ENCODE data around the gene GPRIN1.
"Not testable (repeated sequence)": the region's sequence is repeated elsewhere in the genome, so short reads cannot be mapped to it uniquely, and the experiment has no call there.

Gene GPRIN1

DNA sequence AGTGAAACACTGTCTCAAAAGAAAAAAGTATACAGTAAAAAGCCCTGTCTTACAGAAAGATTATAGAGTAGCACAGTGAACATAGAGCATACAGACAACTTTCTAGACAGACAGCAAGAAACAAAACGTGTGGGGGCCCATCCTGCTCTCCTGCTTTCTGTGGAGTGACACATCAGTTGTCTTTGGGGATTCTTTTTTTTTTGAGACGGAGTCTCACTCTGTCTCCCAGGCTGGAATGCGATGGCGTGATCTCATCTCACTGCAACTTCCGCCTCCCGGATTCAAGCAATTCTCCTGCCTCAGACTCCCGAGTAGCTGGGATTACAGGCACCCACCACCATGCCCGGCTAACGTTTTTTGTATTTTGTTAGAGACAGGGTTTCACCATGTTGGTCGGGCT lies 46.0 kb downstream of the GPRIN1 start:
- DNase-seq = no peak

DNA sequence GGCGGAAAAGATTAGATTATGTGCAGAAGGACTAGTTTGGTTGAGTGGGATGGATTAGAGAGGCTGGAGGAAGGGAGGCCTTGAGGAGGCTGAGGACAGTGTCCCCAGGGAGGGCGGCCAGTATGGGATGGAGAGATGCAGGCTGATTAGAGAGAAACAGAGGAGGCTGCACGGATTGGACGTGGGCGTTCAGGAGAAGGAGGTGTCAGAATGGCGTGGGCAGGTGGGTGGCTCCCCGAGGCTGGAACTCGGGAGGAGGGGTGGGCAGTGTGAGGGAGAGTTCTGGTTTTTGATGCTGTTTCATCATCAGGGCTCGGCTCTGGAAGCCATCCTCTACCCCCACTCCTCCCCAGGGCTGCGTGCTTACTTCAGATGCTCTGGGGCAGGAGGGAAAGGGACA lies 47.8 kb downstream of the GPRIN1 start:
- DNase-seq = no peak

- no peak for DNase-seq
These were observed 48.7 kb downstream of the GPRIN1 start for GRCh38 chr5:176561259-176561658.

GRCh38 chr5:176560364-176560763 lies 49.6 kb downstream of the GPRIN1 start:
- DNase-seq = no peak

- DNase-seq = no peak
These were observed 50.3 kb downstream of the GPRIN1 start for GRCh38 chr5:176559683-176560082.

DNA sequence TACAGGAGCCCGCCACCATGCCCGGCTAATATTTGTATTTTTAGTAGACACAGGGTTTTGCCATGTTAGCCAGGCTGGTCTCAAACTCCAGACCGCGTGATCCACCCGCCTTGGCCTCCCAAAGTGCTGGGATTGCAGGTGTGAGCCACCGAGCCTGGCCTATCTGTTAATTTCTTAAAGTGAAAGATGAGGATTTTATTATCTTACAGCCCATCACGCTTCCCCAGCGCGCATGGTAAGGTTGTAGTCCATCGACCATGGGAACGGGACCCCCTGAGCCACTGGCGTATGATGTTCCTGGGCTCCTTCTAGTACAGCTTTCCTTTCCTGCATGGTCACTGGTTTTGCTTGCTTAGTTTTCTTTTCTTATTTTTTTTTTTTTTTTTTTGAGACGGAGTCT lies 52.1 kb downstream of the GPRIN1 start:
- DNase-seq = no peak

DNA sequence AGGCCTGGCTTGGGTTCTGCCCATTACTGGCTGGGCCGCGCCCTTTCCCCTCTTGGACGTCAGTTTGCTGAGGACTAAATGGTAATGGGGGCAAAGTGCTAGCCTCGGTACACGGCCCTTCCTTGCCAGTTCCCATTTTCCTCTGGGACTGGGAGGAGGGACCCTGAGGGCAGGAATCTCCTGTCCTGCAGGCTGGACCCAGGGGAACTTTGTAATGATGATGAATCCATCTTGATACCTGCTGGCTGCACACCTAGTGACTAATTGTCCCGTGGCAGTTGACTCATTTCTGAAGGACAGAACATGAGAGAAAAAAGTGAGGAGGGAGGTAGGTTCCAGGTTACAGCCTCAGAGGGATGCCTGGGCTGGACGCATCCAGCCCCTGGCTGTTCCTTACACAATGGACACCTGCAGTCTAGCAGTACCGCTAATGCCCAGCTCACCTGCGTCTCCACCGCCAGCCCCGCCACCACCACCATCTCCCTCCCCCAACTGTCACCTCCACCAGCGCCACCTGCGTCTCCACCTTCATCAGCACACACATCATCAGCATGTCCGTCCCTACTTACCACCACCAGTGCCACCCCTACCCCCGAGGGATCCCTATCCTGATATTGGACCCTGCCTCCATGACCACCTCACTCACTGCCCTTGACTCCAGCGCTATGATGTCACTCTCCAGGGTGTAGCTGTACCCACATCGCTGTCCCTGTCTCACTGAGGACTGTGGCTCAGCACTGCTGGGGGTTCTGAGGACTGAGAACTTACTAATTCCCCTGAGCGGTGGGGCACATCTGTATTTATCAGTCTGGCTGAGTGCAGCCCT lies 56.5 kb downstream of the GPRIN1 start:
- DNase-seq = no peak

- no peak for DNase-seq
These were observed 57.6 kb downstream of the GPRIN1 start for GRCh38 chr5:176552332-176552869.

- DNase-seq = not testable (repeated sequence)
These were observed 59.0 kb downstream of the GPRIN1 start for GRCh38 chr5:176550937-176551336.

- no peak for DNase-seq
These were observed 59.6 kb downstream of the GPRIN1 start for GRCh38 chr5:176550275-176550831.

DNA sequence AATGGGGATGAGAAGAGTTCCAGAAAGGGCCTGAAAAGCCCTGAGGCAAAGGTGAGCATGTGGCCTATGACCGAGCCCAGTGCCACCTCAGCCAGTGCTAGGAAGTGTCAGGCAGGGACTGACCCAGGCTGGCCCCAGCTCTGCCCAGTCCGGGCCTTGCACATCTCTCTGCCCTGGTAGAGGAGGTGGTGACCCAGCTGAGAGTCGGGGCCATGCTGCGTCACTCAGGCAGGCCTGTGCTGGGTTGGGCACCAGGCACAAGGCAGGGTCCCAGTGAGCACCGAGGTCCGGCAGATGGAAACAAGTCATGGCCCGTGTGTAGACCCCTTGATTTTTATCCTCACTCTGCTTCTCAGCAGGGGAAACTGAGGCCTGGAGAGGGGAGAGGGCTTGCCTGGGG lies 60.1 kb downstream of the GPRIN1 start:
- DNase-seq = no peak

DNA sequence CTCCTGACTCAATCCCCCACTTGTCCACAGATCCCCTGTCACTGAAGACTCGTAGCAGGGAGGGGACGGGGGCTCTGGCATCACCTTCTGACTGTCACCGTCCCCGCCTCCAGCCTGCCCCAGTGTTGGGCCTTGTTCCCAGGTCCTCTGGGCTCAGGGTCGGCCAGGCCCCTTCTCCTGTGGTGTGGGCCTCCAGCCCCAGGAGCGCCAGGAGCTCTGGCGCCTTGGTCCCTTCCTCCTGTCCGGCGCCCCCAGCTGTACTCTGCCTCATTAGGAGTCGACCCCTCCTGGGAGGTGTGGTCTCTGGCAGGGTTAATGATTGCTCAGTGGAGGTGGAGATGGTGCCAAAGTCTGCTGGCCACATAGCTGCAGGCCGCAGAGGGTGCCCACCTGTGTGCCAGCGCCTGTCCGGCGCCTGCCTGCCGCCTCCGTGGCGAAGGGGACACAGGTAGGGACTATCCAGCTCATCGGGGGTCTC lies 61.0 kb downstream of the GPRIN1 start, which contains the start of gene CDHR2:
TSS of gene CDHR2 (plus strand) at position 376 of the 478 bp plus-strand sequence. CDS start 16,011 bp downstream, outside the sequence.
- no peak for DNase-seq

GRCh38 chr5:176547802-176548201 lies 62.2 kb downstream of the GPRIN1 start:
- no peak for DNase-seq

Measured in EL (cell line).